GOT3 (cell line): ENCODE data around the gene LRRC8C.
"Not testable (repeated sequence)": the region's sequence is repeated elsewhere in the genome, so short reads cannot be mapped to it uniquely, and the experiment has no call there.

ENCODE experiments used
- DNase-seq: peaks from one replicate; lab custom pipeline; 2025; ENCODE audit warnings: mixed read lengths; lab: John Stamatoyannopoulos, UW

LRRC8C gene

DNA sequence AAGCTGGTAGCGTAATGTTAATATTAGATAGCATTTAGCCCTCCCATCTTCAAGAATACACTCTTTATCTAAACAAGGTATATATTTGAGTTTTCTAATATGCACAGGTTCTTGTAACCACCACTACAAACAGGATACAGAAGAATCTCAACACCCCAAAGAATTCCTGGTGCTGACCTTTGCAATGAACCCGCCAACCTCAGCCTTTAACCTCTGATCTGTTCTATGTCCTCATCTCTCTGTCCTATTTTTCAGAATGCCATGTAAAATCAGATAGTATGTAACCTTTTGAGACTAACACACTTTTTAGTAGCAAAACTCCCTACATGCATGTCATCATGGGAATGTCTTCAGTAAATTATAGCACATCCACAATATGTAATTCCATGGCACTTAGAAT is 71.1 kb downstream of the LRRC8C start:
- DNase-seq: no peak

DNA sequence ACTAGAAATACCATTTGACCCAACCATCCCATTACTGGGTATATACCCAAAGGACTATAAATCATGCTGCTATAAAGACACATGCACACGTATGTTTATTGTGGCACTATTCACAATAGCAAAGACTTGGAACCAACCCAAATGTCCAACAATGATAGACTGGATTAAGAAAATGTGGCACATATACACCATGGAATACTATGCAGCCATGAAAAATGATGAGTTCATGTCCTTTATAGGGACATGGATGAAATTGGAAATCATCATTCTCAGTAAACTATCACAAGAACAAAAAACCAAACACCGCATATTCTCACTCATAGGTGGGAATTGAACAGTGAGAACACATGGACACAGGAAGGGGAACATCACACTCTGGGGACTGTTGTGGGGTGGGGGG is 72.0 kb downstream of the LRRC8C start:
- not testable (repeated sequence) for DNase-seq

DNA sequence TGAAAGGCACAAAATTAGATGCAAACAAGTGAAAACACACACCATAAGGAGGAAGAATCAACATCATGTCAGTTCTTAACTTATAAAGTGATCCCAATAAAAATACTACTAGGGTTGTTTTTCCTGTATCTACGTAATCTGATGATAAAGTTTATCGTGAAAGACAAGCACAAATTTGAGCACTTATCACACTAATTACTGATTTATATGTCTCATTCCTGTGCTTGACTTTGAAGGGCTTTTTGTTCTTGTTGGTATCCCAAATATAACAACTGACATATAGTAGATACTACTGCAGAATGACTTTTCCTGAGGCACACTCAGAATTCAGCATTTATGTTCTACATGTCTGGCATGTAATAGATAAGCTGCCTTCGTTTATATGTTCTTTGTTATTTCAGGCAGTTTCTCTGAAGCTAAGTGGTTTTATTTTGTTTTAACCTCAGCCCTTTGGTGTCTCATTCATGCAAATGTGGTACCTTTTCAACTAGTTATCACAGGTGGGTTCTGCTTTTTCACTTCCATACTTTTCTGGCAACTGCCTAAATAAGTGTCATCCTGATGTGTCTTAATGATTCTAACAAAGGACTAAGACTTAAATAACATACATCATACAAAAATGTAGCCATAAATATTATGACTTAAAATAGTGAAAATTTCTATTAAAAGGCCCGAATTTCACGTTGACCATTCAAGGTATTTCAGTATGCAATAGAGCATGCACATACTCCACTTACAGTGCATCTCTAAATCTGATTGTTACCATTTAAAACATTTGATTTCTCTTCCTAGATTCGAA is 73.2 kb downstream of the LRRC8C start:
- no peak for DNase-seq

DNA sequence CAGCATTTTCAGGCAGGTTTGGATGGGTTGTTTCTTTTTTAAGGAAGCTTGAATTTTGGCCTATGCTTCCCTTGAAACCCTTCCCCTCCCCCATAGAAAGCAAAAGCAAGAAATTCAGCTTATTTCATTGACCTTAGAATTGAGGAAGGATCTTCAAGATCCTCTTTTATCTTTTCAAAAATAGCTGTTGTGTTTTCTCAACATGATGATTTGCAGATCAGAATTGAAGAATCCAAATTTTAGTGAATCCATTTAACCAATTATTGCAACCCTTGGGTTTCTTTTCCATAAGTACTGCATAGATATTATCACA is 73.7 kb downstream of the LRRC8C start:
- no peak for DNase-seq

DNA sequence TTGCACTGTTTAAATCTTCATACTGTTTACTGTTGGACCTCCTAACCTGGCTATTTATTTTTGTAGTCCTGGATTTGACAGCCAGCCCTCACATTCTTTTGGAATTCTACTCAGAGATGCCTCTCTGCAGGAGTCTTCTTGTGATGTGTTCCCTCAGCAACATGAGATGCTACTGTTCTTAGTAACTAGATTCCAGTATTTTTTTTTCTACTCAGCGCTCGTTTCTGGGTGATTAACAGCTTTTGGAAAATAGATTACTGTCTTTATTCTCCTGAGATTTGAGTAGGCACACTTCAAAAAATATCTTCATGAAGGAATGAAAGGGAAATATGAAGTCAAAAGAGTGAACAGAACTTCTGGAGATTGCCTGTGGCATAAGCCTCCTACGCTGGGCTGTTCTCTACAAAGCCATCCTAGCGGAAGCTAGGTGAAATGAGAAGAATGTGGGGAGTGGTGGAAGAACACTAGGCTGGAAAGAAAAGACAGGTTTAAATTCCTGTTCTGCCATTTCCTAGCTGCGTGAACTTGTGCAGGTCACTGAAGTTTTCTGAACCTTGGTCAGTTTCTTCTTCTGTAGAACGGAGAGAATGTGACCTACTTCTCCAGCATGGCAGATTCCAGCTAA is 75.9 kb downstream of the LRRC8C start:
- no peak for DNase-seq

DNA sequence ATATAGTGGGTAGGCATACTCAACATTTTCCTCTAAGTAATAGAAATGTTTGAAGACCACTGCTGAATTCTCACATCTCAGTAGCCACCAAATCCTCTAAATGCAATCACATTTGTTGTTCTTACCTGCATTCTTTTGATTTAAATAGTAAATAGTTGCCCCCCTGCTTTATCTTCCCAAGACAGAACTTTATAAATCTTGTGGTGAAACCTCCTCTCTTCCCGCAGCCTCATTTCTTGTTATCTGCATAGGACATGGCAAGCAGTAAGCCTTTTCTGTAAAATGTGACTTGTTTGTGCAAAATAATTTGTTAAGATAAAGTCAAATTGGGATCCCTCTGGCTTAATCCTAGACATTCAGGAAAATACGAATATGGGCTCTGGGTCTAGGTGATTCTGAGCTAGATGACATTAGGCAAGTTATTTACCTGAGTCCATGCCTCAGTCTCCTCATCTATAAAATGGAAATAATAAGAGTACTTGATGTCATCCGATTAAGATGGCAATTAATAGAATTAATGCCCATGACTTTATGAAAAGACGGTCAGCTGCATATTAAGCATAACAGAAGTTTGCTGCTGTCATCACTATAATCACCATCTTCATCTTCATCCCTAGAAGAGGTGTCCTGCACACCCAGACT is 77.7 kb downstream of the LRRC8C start:
- no peak for DNase-seq

DNA sequence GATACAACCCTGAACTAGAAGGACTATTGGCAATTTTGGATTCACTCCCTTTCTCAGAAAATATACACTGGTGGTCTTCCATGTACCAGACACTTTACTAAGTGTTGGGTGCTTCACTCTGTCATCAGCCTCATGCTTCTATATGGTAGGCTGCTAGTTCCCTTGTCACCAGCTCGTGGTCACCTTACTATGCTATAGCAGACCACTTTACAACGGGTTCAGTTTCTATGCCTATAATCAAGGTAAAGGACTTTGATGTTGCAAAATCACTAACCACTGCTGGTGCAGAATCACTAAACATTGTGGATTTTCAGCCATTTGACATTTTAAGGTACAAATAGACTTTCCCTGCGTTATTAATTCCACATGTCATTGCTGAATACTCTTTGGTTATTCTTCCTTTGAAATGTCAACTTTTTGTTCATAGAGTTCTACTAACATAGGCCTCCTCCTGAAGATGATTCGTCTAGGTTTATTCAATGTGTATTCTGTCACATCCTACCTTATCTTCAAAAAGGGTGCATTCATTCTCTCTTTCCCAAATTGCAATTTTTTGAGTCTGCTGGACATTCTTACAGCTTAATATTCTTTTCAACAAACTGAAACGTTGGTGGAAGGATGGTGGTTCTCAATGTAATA is 78.3 kb downstream of the LRRC8C start:
- DNase-seq: no peak

DNA sequence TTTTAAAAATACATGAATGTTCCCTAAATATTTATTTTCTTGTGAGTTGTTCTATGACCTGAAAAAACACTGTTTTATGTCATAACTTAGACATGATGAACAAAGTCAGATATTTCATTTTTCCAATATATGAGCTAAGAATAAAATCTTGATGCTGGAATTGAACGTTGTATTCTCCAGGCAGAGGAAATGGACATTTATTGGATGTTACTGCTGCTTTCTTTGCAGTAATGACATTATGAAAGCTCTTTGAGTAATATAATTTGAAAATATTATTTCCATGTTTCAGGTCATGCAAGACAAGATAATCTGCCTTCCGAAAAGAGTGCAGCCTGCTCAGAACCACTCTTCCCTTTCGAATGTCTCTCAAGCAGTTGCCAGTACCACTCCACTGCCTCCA is 79.5 kb downstream of the LRRC8C start:
- DNase-seq: no peak

DNA sequence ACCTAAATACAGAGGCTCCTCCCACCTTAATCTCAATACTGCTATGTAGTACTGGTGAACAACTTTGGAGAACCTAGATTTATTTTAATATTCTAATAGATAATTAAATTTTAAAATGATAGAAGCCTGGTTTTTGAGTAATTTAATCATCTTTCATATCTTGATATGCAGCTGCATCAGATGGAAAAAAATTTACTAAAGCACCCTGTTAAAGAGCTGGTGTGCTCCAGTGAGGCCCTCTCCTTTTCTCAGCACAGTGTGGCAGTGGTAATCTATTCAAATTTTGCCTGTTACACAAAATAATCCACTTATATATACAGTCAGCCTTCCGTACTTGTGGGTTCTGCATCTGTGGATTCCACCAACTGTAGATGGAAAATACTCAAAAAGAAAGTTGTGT is 82.8 kb downstream of the LRRC8C start:
- no peak for DNase-seq

DNA sequence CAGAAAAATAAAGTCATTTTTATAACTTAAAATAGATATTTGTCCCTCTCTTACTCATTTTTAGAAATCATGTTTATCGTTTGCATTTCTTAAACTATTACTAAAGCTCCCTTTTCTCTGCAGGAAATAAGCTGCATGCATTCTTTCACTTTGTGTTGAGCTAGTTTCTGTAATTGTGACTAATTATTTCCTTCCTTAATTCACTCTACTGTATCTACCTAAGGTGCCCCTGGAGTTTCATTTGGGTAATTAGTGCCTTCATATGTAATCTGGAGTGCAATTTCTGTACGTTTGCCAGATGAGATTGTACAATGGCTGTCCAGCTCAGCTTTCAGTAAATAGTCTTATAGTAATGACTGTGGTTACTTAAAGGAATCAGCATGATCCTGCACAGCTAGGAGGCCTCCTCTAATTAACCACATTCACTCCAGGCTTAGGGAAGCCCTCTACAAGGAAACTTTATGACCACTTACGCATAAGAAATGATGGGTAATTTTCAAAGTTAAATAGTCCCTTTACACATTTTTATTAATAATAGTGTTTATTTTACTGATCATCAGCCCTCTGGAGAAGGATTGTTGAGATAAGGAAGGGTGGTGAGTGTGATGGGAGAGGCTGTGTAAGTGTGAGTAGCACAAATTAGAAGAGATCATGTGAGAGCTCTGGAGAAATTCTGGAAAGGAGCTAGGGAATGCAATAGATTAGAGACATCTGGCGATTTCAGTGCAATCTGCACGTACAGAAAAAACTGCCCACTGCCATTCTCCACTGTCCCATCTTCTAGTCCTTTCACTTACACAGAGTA is 86.8 kb downstream of the LRRC8C start:
- no peak for DNase-seq

DNA sequence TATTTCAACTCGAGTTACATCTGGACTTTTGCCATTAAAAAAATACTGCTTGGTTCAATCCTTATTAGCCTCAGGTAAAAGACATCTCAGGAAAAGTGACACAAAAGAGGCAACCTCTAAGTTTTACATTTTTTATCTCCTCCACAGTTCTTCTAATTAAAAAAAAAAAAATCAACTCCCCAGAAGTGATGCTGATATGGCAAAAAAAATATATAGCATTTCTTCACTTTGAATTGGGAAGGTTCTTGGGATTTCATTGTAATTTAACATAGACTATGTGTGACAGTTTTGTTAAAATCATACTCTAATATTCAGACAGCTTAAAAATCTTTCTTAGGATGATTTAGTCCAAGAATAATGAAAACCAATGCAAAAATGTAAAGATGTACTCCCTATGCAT is 87.9 kb downstream of the LRRC8C start:
- no peak for DNase-seq

DNA sequence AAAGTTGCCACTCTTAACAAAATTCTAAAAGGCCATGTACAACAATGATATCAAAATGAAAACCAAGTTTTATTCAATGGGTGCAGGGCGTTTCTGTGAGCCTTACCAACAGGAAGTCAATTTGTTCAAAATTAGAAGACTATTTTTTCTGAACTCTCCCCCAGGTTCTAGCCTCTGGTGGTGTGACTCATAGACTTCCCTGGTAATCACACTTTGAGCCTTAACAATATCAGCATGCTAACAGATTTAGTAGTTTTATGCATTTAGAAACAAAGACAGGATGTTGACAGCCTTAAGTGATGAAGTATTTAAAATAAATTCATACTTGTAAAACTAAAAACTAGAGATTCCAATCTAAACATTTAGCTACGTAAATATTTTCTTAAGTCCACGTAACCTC is 88.4 kb downstream of the LRRC8C start:
- no peak for DNase-seq

DNA sequence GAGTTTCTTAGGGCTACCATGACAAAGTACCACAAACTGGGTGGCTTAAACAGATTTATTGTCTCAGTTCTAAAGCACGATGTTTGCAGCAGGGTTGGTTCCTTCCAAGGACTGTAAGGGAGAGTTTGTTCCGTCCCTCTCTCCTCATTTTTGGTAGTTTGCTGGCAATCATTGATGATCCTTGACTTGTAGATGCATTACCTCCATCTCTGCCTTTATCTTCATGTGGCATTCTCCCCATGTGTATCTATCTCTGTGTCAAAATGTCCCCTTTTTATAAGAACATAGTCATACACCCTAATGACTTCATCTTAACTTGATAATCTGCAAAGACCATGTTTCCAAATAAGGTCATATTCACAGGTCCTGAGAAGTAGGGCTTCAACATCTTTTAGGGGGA is 90.2 kb downstream of the LRRC8C start:
- no peak for DNase-seq

DNA sequence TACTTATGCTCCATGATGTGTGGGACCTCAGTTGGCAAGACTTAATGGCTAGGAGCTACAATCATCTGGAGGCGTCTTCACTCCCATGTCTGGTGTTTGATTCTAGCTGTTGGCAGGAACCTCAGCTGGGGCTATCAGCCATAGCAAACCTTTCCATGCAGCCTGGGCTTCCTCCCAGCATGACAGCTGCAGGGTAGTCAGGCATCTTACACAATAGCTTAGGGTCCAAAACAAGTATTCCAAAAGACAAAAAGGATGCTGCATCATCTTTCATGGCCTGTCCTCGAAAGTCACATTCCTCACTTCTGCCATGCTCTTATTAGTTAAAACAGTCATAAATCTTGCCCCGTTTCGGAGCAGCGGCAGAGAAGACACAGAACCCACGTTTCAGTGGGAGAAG is 90.9 kb downstream of the LRRC8C start:
- DNase-seq: no peak

DNA sequence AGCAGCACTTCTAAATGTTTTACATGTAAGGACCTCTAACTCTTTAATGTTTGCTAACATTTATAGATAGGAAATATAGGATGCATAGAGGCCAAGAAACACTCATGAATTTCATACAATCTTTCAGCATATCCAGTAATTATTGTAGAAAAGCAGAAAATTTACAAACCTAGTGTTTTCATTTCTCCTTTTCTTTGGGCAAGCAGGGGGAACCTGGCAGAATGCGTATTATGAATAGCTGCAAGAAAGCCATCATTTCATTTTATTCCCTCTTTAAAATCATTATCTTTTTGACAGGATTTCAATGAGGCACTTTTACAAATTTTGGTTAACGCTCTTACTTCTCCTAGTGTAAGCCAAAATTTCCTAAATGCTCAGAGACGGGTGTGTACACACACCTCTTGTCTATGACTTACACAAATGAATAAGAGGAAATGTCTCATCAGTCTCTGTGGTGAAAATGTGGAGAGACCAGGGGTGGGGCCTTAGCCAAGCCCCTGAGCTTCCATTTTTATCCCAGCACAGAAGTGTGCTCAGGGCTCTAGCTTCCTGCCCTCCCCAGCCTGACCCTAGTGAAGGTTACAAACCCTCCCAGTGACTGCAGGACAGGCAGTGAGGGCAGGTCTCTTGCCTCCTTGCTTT is 91.6 kb downstream of the LRRC8C start:
- DNase-seq: peak; percentile 12

DNA sequence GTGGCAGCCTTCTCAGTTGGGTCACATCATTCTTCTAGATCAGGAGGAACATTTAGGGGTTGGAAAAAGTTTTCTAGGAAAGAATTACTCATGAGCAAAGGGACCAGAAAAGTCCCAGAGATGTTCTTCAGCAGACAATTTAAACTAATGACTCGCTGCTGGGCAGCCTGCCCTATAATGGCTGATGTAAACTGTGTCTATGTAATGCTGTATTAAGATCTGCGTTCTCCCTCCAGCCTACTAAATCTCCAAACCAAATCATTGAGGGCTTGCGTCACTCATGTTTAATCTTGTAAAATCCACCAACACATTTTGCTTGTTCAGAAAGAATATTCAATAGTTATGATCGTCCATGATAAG is 92.1 kb downstream of the LRRC8C start:
- DNase-seq: no peak

DNA sequence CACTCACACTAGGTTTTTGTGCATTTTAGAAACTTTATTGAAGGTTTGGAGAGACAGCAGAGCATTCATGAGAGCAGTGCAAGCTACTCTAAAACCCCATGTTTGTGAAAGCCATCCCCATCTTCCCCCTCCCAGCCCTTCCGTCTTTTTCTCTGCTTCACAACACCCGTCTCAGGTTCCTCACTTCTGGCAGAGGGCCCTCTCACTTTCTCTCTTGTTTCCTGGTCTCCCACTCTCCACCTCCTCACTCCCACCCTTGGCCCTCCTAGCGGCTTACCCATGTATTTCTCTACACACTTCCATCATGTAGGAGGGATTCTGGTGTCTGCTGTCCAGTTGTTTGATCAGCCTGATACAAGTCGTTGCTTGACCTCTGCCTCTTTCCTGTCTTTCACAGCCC is 92.7 kb downstream of the LRRC8C start:
- no peak for DNase-seq

DNA sequence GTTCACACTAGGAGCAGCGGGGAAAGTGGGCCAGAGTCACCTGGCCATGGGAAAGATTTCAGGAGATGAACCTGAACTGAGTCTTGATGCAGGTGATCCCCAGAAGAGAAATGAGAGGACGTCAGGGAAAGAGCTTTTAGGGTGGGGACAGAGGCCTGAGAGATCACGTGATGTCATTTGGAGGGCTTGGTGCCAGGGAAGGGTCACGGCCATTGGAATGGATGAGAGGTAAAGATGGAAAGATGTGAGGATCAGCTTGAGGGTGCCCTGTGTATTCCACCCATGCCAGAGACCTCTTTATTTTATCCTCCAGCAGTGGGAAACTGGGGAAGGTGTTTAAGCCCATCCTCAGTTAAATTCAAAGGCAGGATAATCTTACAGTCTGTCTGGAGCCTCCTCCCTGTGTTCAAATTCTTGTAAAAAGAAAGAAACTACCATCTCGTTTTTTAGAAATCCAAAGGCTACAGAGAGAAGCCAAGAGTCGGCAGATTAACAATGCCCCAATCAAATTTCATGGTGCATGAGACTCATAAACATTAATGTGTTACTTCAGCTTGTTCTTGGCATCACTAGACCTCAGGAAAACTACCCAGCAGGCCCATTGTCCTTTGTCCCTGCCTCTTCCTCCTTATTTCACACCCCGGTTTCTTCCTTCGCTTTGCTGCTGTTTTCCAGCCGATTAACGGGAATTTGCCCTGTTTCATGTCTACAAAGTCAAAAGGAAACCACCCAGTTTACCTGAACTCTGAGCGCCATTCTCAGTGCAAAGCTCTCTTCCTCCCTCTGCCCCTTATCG is 94.8 kb downstream of the LRRC8C start:
- no peak for DNase-seq

DNA sequence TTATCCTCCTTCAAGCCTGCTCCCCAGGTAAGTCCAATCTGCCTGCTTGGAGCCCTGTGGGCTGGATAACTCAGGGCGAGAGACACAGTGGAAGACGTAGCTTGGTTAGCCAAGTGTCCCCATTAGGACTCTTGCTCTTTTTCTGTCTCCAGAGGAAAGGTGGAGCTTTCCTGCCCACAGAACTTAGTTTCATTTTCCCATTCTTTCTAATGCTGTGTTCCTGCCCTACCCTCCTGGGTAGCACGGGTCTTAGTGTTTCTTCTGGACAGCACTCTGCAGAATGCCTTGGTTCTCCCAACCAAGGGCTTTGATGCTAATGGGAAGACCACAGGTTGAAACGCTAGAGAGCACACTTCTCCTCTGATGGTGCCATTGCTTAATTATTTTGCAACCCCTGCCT is 95.5 kb downstream of the LRRC8C start:
- DNase-seq: no peak

DNA sequence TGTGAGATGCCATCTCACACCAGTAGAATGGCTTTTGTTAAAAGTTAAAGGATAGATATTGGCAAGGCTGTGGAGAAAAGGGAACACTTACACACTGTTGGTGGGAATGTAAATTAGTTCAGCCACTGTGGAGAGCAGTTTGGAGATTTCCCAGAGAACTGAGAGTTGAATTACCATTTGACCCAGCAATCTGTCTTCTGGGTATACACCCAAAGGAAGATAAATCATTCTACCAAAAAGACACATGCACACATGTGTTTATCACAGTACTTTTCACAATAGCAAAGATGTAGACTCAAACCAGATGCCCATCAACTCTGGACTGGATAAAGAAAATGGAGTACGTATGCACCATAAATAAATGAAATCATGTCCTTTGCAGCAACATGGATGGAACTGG is 99.3 kb downstream of the LRRC8C start:
- DNase-seq: no peak

DNA sequence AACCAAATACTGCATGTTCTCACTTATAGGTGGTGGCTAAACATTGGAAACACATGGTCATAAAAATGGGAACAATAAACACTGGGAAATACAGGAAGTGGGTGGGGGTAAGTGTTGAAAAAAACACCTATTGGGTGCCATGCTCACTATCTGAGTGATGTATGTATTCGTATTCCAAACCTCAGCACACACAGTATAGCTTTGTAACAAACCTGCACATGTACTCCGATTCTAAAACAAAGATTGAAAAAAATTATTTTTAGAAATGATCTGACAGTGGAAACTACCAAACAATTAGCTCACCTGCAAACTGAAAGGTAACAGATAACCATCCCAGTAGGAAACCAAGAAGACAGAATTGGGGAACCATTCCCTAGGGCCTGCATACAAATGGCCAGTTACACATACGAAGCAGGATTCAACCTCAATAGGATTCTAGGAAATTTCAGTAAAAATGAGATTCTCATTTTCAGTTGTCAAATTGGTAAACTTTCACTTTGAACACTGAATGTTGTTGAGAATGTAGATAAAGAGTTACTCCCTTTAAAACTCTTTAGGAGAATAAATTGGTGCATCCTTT is 99.8 kb downstream of the LRRC8C start:
- no peak for DNase-seq
